CD8-positive, alpha-beta memory T cell (primary cell): ENCODE results near the gene CTNNA3. TPM values are rescaled to one million over a fixed set of nuclear protein-coding genes. Genes with fewer than 3 reads are reported as not detected.

Experiments
- CTCF ChIA-PET: fragments of 350-600 bp; sonication (Branson Sonifier 250); formaldehyde crosslinking; loops from one replicate; lab custom pipeline; 2021; ENCODE audit warnings: antibody characterized with exemption; lab: Charles Lee
- POLR2A ChIA-PET: fragments of 350-600 bp; sonication (Branson Sonifier 250); formaldehyde crosslinking; loops from one replicate; lab custom pipeline; 2021; ENCODE audit warnings: antibody characterized with exemption; lab: Charles Lee
- DNase-seq, 5 donors: peaks; one replicate each; pipeline versions ENCODE4 v3.0.0 to v3.0.0-alpha.2; 2020 to 2022; ENCODE audit warnings: mixed read lengths in 1 of 5
- H3K27ac ChIP-seq: one replicate; pipeline ENCODE4 v1.7.0; 2013; ENCODE audit warnings: low read depth, mild to moderate bottlenecking, low read length, moderate library complexity
- H3K27me3 ChIP-seq: 2 replicates; pipeline ENCODE4 v1.7.0; 2013; ENCODE audit warnings: low read length, mild to moderate bottlenecking; ENCODE audit not compliant: insufficient read depth, poor library complexity, severe bottlenecking
- H3K36me3 ChIP-seq: 2 replicates; pipeline ENCODE4 v1.7.0; 2013; ENCODE audit warnings: mild to moderate bottlenecking, low read length, moderate library complexity; ENCODE audit not compliant: insufficient read depth
- H3K4me1 ChIP-seq: 2 replicates; pipeline ENCODE4 v1.7.0; 2013; ENCODE audit warnings: mild to moderate bottlenecking, low read length, moderate library complexity; ENCODE audit not compliant: insufficient read depth
- H3K4me3 ChIP-seq: 2 replicates; pipeline ENCODE4 v1.7.0; 2013; ENCODE audit warnings: mild to moderate bottlenecking, low read length
- H3K9me3 ChIP-seq: 2 replicates; pipeline ENCODE4 v1.7.0; 2013; ENCODE audit warnings: mild to moderate bottlenecking, low read length
- H3K27ac Mint-ChIP-seq, 8 donors: one replicate each; pipeline ENCODE4 v1.8.0; 2020 to 2021; ENCODE audit warnings: mixed read lengths in 8 of 8, mild to moderate bottlenecking in 6 of 8, inconsistent platforms in 3 of 8, moderate library complexity in 3 of 8
- H3K27me3 Mint-ChIP-seq, 2 donors: one replicate each; pipeline ENCODE4 v1.8.0; 2020 to 2021; ENCODE audit warnings: mixed read lengths in 2 of 2, mild to moderate bottlenecking in 1 of 2, moderate library complexity in 1 of 2
- H3K36me3 Mint-ChIP-seq, 3 donors: one replicate each; pipeline ENCODE4 v1.8.0; 2020 to 2021; ENCODE audit warnings: mixed read lengths in 3 of 3, inconsistent platforms in 1 of 3, mild to moderate bottlenecking in 1 of 3
- H3K4me1 Mint-ChIP-seq, 3 donors: one replicate each; pipeline ENCODE4 v1.8.0; 2020 to 2021; ENCODE audit warnings: mixed read lengths in 3 of 3, inconsistent platforms in 1 of 3, mild to moderate bottlenecking in 1 of 3
- H3K4me3 Mint-ChIP-seq, 7 donors: one replicate each; pipeline ENCODE4 v1.8.0; 2020 to 2021; ENCODE audit warnings: mixed read lengths in 7 of 7, mild to moderate bottlenecking in 6 of 7, moderate library complexity in 4 of 7, inconsistent platforms in 2 of 7
- H3K9me3 Mint-ChIP-seq, 5 donors: one replicate each; pipeline ENCODE4 v1.8.0; 2020 to 2022; ENCODE audit warnings: mixed read lengths in 5 of 5, mild to moderate bottlenecking in 3 of 5, moderate library complexity in 2 of 5, inconsistent platforms in 1 of 5
- polyA plus RNA-seq: library from polyadenylated mRNA; unstranded; fragments of 300-500 nt; fragmentation: Illumina TruSeq; gene quantifications from one replicate; pipeline ENCODE4 v1.2.3, GENCODE V29; 2021
- total RNA-seq, 2 experiments: library from RNA; stranded (reverse); gene quantifications; one replicate each; pipeline ENCODE4 v1.2.3, GENCODE V29; 2021

Gene CTNNA3
- total and polyA plus RNA-seq, 3 experiments from 2014 or later, result 0.92 TPM; not detected in 2

- Histone ChIP-seq H3K4me1 (no peaks in the 10 kb centered on the region), H3K27me3 (no peaks in the 10 kb centered on the region), H3K27ac (no peak overlapping the region), H3K4me3 (no peak overlapping the region), H3K9me3 (no peaks in the 10 kb centered on the region), H3K36me3 (no peaks in the 10 kb centered on the region)
- DNase-seq, result no peak
- H3K27me3 Mint-ChIP-seq, result no peaks in the 10 kb centered on the region
- no peaks in the 10 kb centered on the region for H3K4me1 Mint-ChIP-seq
- no peaks in the 10 kb centered on the region for H3K36me3 Mint-ChIP-seq
- H3K9me3 Mint-ChIP-seq, result peaks cover 4 to 13% (median 7%) of the 10 kb centered on the region in 5 donors
- H3K4me3 Mint-ChIP-seq, result no peak overlapping the region
- ChIA-PET CTCF (no interaction called here), POLR2A (no interaction called here)
- H3K27ac Mint-ChIP-seq, result no peak overlapping the region
These were observed 1157.6 kb downstream of the CTNNA3 start for GRCh38 chr10:66538371-66538770.

DNA sequence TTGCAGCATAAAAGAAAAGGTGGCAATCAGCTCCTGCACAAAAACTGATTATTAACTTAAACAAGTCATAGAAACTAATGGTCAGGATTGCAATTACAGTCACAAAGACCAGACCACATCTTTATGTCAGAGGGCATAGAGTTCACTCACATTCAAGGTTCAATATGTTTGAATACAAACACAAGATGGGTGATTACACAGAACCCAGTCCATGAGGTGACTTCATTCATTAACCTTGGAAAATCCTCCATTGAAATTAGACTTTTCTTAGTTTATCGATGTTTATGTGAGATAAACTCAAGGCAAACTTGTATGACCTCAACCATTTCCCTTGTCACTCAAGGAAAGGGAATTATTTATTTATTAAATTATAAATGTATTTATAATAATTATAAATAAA, 1158.8 kb downstream of the CTNNA3 start:
- no peaks in the 10 kb centered on the region for H3K27me3 Mint-ChIP-seq
- no peaks in the 10 kb centered on the region for H3K4me1 Mint-ChIP-seq
- CTCF ChIA-PET, result no interaction called here
- Histone ChIP-seq H3K4me3 (no peak overlapping the region), H3K27ac (no peak overlapping the region), H3K9me3 (no peaks in the 10 kb centered on the region), H3K4me1 (no peaks in the 10 kb centered on the region), H3K36me3 (no peaks in the 10 kb centered on the region), H3K27me3 (no peaks in the 10 kb centered on the region)
- H3K9me3 Mint-ChIP-seq, result peaks cover 4 to 16% (median 10%) of the 10 kb centered on the region in 5 donors
- H3K36me3 Mint-ChIP-seq, result no peaks in the 10 kb centered on the region
- no peak for DNase-seq
- POLR2A ChIA-PET, result no interaction called here
- no peak overlapping the region for H3K27ac Mint-ChIP-seq
- no peak overlapping the region for H3K4me3 Mint-ChIP-seq

DNA sequence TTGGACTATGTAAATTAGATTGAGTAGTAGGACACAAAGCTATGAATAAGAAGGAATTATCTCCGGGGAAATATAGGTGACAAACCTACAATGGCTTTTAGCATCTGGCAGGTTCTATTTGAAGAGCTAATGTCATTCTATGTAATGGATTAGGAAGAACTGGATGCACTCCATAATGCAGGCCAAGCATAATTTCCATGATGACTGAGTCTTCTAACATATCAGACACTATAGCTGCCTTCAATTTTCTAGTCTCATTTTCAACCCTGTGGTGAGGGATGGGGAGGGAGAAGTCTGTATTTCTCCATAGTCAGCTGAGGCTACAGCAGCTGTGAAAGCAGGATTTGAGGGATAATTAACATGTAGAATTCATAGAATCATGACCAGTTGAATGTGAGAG, 1160.6 kb downstream of the CTNNA3 start:
- DNase-seq, result no peak
- ChIA-PET POLR2A (no interaction called here), CTCF (no interaction called here)
- Histone ChIP-seq H3K4me3 (no peak overlapping the region), H3K27ac (no peak overlapping the region), H3K36me3 (no peaks in the 10 kb centered on the region), H3K4me1 (no peaks in the 10 kb centered on the region), H3K9me3 (no peaks in the 10 kb centered on the region), H3K27me3 (no peaks in the 10 kb centered on the region)
- Mint-ChIP-seq H3K27me3 (no peaks in the 10 kb centered on the region), H3K9me3 (peaks cover 5 to 10% (median 7%) of the 10 kb centered on the region in 5 donors), H3K36me3 (no peaks in the 10 kb centered on the region), H3K27ac (no peak overlapping the region), H3K4me3 (no peak overlapping the region), H3K4me1 (no peaks in the 10 kb centered on the region)

- H3K27ac Mint-ChIP-seq, result no peak overlapping the region
- no peaks in the 10 kb centered on the region for H3K9me3 ChIP-seq
- no peaks in the 10 kb centered on the region for H3K27me3 Mint-ChIP-seq
These were observed 1161.1 kb downstream of the CTNNA3 start for GRCh38 chr10:66534866-66535265.

GRCh38 chr10:66521506-66521905, 1174.5 kb downstream of the CTNNA3 start:
- no peak overlapping the region for H3K27ac ChIP-seq
- Mint-ChIP-seq H3K9me3 (peaks cover 3 to 26% (median 5%) of the 10 kb centered on the region in 5 donors), H3K27me3 (no peaks in the 10 kb centered on the region)

More at GRCh38 chr10:66534866-66535265, 1161.1 kb downstream of the CTNNA3 start:
- Mint-ChIP-seq H3K4me3 (no peak overlapping the region), H3K36me3 (no peaks in the 10 kb centered on the region), H3K9me3 (peaks cover 7 to 11% (median 10%) of the 10 kb centered on the region in 5 donors), H3K4me1 (no peaks in the 10 kb centered on the region)
- Histone ChIP-seq H3K27me3 (no peaks in the 10 kb centered on the region), H3K27ac (no peak overlapping the region), H3K4me3 (no peak overlapping the region), H3K4me1 (no peaks in the 10 kb centered on the region), H3K36me3 (no peaks in the 10 kb centered on the region)
- CTCF ChIA-PET, result no interaction called here
- DNase-seq, result no peak
- POLR2A ChIA-PET, result no interaction called here

DNA sequence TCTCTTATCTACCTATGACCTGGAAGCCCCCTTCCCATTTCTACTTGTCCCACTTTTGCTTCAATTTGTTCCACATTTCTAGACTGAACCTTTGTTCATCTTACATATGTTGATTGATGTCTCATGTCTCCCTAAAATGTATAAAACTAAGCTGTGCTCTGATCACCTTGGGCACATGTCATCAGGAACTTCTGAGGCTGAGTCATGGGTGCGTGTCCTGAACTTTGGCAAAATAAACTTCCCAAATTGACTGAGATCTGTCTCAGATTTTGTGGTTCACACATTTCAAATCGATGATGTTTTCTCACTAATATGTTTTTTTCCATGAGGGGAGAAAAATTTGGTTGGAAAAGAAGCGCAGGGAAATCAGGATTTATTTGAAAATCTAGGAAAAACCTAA, 1176.4 kb downstream of the CTNNA3 start:
- no peak for DNase-seq
- no peaks in the 10 kb centered on the region for H3K36me3 ChIP-seq
- Mint-ChIP-seq H3K27me3 (no peaks in the 10 kb centered on the region), H3K36me3 (no peaks in the 10 kb centered on the region), H3K27ac (no peak overlapping the region), H3K4me1 (no peaks in the 10 kb centered on the region), H3K9me3 (peaks cover 3 to 18% (median 5%) of the 10 kb centered on the region in 5 donors), H3K4me3 (no peak overlapping the region)
- H3K4me3 ChIP-seq, result no peak overlapping the region
- no peaks in the 10 kb centered on the region for H3K4me1 ChIP-seq
- no peaks in the 10 kb centered on the region for H3K9me3 ChIP-seq
- H3K27ac ChIP-seq, result no peak overlapping the region
- ChIA-PET CTCF (no interaction called here), POLR2A (no interaction called here)
- H3K27me3 ChIP-seq, result no peaks in the 10 kb centered on the region

More at GRCh38 chr10:66521506-66521905, 1174.5 kb downstream of the CTNNA3 start:
- DNase-seq, result no peak
- POLR2A ChIA-PET, result no interaction called here
- H3K27ac Mint-ChIP-seq, result no peak overlapping the region
- CTCF ChIA-PET, result no interaction called here
- no peaks in the 10 kb centered on the region for H3K36me3 Mint-ChIP-seq
- no peaks in the 10 kb centered on the region for H3K4me1 ChIP-seq
- H3K4me1 Mint-ChIP-seq, result no peaks in the 10 kb centered on the region
- no peak overlapping the region for H3K4me3 ChIP-seq
- H3K27me3 ChIP-seq, result no peaks in the 10 kb centered on the region
- no peaks in the 10 kb centered on the region for H3K36me3 ChIP-seq
- no peaks in the 10 kb centered on the region for H3K9me3 ChIP-seq
- no peak overlapping the region for H3K4me3 Mint-ChIP-seq

DNA sequence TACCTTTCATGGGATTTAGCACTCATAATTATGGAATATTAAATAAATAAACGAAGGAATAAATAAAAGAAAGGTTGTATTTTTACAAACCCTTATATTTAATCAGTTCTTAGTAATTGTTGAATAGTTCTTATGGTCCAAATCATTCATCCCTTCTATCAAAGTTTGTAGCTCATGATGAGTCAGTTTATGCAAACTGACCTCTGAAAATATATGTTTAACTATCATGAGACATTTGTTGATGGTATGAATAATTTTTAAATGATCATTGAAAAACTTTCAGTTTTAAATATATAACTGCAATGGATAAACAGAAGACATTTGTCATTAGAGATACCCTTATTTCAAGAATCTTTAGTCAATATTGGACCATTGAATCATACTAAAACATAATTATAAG, 1181.3 kb downstream of the CTNNA3 start:
- Histone ChIP-seq H3K4me1 (no peaks in the 10 kb centered on the region), H3K9me3 (no peaks in the 10 kb centered on the region), H3K4me3 (no peak overlapping the region), H3K36me3 (no peaks in the 10 kb centered on the region), H3K27me3 (no peaks in the 10 kb centered on the region), H3K27ac (no peak overlapping the region)
- Mint-ChIP-seq H3K27me3 (no peaks in the 10 kb centered on the region), H3K4me1 (no peaks in the 10 kb centered on the region), H3K9me3 (peaks cover 3 to 26% (median 8%) of the 10 kb centered on the region in 5 donors), H3K4me3 (no peak overlapping the region), H3K36me3 (no peaks in the 10 kb centered on the region), H3K27ac (no peak overlapping the region)
- POLR2A ChIA-PET, result no interaction called here
- DNase-seq, result no peak
- CTCF ChIA-PET, result no interaction called here

DNA sequence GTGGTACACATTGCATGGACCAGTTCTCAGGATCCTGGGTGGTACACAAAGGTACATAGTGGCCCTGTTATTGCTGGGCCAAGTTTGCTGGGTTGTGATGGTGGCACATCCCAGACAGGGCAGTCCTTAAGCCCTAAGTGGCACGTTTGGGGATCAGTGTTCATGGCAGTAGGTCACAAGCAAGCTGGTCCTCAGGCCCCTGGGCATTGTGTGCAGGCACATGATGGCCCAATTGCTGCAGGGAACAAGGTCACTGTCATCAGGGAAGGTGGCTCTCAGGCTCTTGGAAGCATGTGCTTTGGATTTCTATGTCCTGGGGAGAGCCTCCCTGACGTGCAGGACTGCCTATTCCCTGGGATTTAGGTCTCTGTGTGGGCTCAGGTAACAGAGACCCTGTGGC, 1182.5 kb downstream of the CTNNA3 start:
- ChIA-PET POLR2A (no interaction called here), CTCF (no interaction called here)
- Histone ChIP-seq H3K36me3 (no peaks in the 10 kb centered on the region), H3K27ac (no peak overlapping the region), H3K27me3 (no peaks in the 10 kb centered on the region), H3K4me1 (no peaks in the 10 kb centered on the region), H3K4me3 (no peak overlapping the region), H3K9me3 (no peaks in the 10 kb centered on the region)
- Mint-ChIP-seq H3K4me1 (no peaks in the 10 kb centered on the region), H3K27ac (no peak overlapping the region), H3K4me3 (no peak overlapping the region), H3K36me3 (no peaks in the 10 kb centered on the region), H3K27me3 (no peaks in the 10 kb centered on the region), H3K9me3 (peaks cover 5 to 26% (median 8%) of the 10 kb centered on the region in 5 donors)
- no peak for DNase-seq
